Endothelial cell of umbilical vein (primary cell): ENCODE data around the gene LAMTOR5. TPM values are rescaled to one million over a fixed set of nuclear protein-coding genes. Genes with fewer than 3 reads are reported as not detected.

Source experiments
- BruUV-seq: library from RNA; stranded (reverse); fragments of 400-500 nt; replicated peaks from 2 replicates; lab custom pipeline; 2021; lab: Mats Ljungman, UMichigan
- CTCF ChIA-PET: fragments of 300-600, 350-600 bp; sonication (Branson Sonifier 250); formaldehyde crosslinking; loops from one replicate; lab custom pipeline; 2021; ENCODE audit warnings: antibody characterized with exemption, inconsistent platforms; lab: Charles Lee
- POLR2A ChIA-PET: fragments of 300-600, 350-600 bp; sonication (Branson Sonifier 250); formaldehyde crosslinking; loops from one replicate; lab custom pipeline; 2021; ENCODE audit warnings: antibody characterized with exemption, inconsistent platforms; lab: Charles Lee
- DNase-seq: peaks from one replicate; pipeline ENCODE4 v3.0.0-alpha.2; 2011; ENCODE audit warnings: low read depth, low spot score
- FAIRE-seq: peaks from 2 replicates; lab custom pipeline; 2011; peaks lifted over from hg19 to GRCh38; lab: Jason Lieb, UNC
- H2AFZ ChIP-seq: 2 replicates; pipeline ENCODE4 v1.6.0; 2012; ENCODE audit warnings: low read depth, low read length, control low read depth, inconsistent platforms
- H3K27ac ChIP-seq: 2 replicates; pipeline ENCODE4 v1.5.1; 2011; ENCODE audit warnings: low read depth, mild to moderate bottlenecking, control low read depth, low read length, moderate library complexity; ENCODE audit not compliant: insufficient read depth
- H3K27me3 ChIP-seq, 2 experiments: 2 replicates each; pipeline versions ENCODE4 v1.6.0 to v1.6.1; 2011; ENCODE audit warnings: low read length in 2 of 2, mixed read lengths in 1 of 2; ENCODE audit not compliant: control insufficient read depth in 2 of 2, insufficient read depth in 2 of 2
- H3K36me3 ChIP-seq, 2 experiments: 2 replicates in 1 of 2; 3 replicates in 1 of 2; pipeline ENCODE4 v1.5.1; 2011; ENCODE audit warnings: low read length in 2 of 2, mild to moderate bottlenecking in 1 of 2, moderate library complexity in 1 of 2; ENCODE audit not compliant: control insufficient read depth in 2 of 2, insufficient read depth in 2 of 2; ENCODE audit errors: extremely low read depth in 1 of 2
- H3K4me1 ChIP-seq: 3 replicates; pipeline ENCODE4 v1.5.1; 2011; ENCODE audit warnings: mild to moderate bottlenecking, low read length; ENCODE audit not compliant: control insufficient read depth, insufficient read depth; ENCODE audit errors: extremely low read depth
- H3K4me2 ChIP-seq: 2 replicates; pipeline ENCODE4 v1.6.1; 2011; ENCODE audit warnings: low read length, control low read depth, mixed read lengths; ENCODE audit not compliant: insufficient read depth
- H3K4me3 ChIP-seq, 3 experiments: fragments of 200-600 bp in 1 of 3; sonication (generic), shearing (Covaris generic) in 1 of 3; replicated peaks in 1 of 3; 2 replicates each; pipeline ENCODE4 v1.5.1; 2011 to 2016; ENCODE audit warnings: control low read depth in 3 of 3, low read length in 3 of 3, mild to moderate bottlenecking in 2 of 3, inconsistent platforms in 1 of 3, low read depth in 1 of 3, moderate library complexity in 1 of 3; ENCODE audit not compliant: insufficient read depth in 1 of 3
- H3K79me2 ChIP-seq: 2 replicates; pipeline ENCODE4 v1.6.0; 2012; ENCODE audit warnings: low read length, inconsistent platforms; ENCODE audit not compliant: control insufficient read depth, insufficient read depth
- H3K9ac ChIP-seq: replicated peaks from 2 replicates; pipeline ENCODE3; 2011; ENCODE audit warnings: low read length, control low read depth; ENCODE audit not compliant: insufficient read depth; ENCODE audit errors: extremely low read depth
- H3K9me1 ChIP-seq: replicated peaks from 3 replicates; pipeline ENCODE4 v1.6.0; 2011; ENCODE audit warnings: mild to moderate bottlenecking, low read length; ENCODE audit not compliant: control insufficient read depth, insufficient read depth; ENCODE audit errors: extremely low read depth
- H3K9me3 ChIP-seq: replicated peaks from 2 replicates; pipeline ENCODE4 v1.5.1; 2012; ENCODE audit warnings: low read length, inconsistent platforms; ENCODE audit not compliant: control insufficient read depth, insufficient read depth
- H4K20me1 ChIP-seq: replicated peaks from 2 replicates; pipeline ENCODE3; 2011; ENCODE audit warnings: mild to moderate bottlenecking, low read length; ENCODE audit not compliant: control insufficient read depth, insufficient read depth; ENCODE audit errors: extremely low read depth
- EZH2 ChIP-seq: IDR thresholded peaks from 2 replicates; pipeline ENCODE4 v1.6.1; 2012; ENCODE audit warnings: borderline replicate concordance, low read depth, mild to moderate bottlenecking, moderate library complexity, low read length, inconsistent platforms; ENCODE audit not compliant: severe bottlenecking
- FOS ChIP-seq: IDR thresholded peaks from 2 replicates; pipeline ENCODE4 v1.6.1; 2011; ENCODE audit warnings: mild to moderate bottlenecking, low read length, moderate library complexity, borderline replicate concordance; ENCODE audit not compliant: insufficient read depth
- GATA2 ChIP-seq: IDR thresholded peaks from 2 replicates; pipeline ENCODE4 v1.7.0; 2011; ENCODE audit warnings: low read depth, mild to moderate bottlenecking, moderate library complexity, mixed read lengths, low read length; ENCODE audit not compliant: insufficient read length, insufficient read depth
- JUN ChIP-seq: IDR thresholded peaks from 2 replicates; pipeline ENCODE4 v1.6.1; 2011; ENCODE audit warnings: borderline replicate concordance, low read depth; ENCODE audit not compliant: insufficient read length, insufficient read depth
- MYC ChIP-seq: IDR thresholded peaks from one replicate; pipeline ENCODE4 v1.6.1; 2011; ENCODE audit warnings: mild to moderate bottlenecking, low read depth, low read length
- POLR2A ChIP-seq: IDR thresholded peaks from 2 replicates; pipeline ENCODE4 v1.6.1; 2012; ENCODE audit warnings: low read depth, mild to moderate bottlenecking, control low read depth, low read length
- POLR2AphosphoS5 ChIP-seq: IDR thresholded peaks from 2 replicates; pipeline ENCODE4 v1.6.1; 2012; ENCODE audit warnings: low read depth, mild to moderate bottlenecking, control low read depth, low read length, moderate library complexity; ENCODE audit not compliant: insufficient read depth
- dilution Hi-C: fragments of 300-500 bp; cut with MboI; formaldehyde crosslinking; loops from one replicate; pipeline ENCODE4 v1.15.0; 2019; ENCODE audit warnings: low sequenced_read_pairs; ENCODE audit not compliant: extremely low pct_ligation_motif_present
- intact Hi-C: fragments of 100-400 bp; cut with micrococcal nuclease; formaldehyde crosslinking; loops from one replicate; pipeline ENCODE4 v1.10.0; 2022
- polyA plus RNA-seq, 4 experiments: library from polyadenylated mRNA; depleted of rRNA in 3 of 4; stranded (reverse) in 3 of 4; unstranded in 1 of 4; fragments of >200 nt; gene quantifications; 2 replicates each; pipeline versions ENCODE4 v1.2.1 to v1.2.3, GENCODE V29; 2011 to 2012; ENCODE audit warnings: missing spikeins in 1 of 4
- total RNA-seq: library from RNA; stranded (reverse); gene quantifications from 2 replicates; pipeline ENCODE4 v1.2.3, GENCODE V29; 2021
- TF ChIP-seq, protein P1 (sequence below): IDR thresholded peaks from 2 replicates; pipeline ENCODE4 v1.6.1; 2011; ENCODE audit not compliant: insufficient read depth, insufficient read length
- TF ChIP-seq, protein P2 (sequence below), 2 donors: IDR thresholded peaks; 1 replicate in 1 of 2; 2 replicates in 1 of 2; pipeline ENCODE4 v1.5.1; 2011; ENCODE audit warnings: low read length in 2 of 2, mild to moderate bottlenecking in 2 of 2, moderate library complexity in 2 of 2, control low read depth in 1 of 2, inconsistent platforms in 1 of 2, low read depth in 1 of 2; ENCODE audit not compliant: insufficient read depth in 1 of 2; ENCODE audit errors: extremely low read depth in 1 of 2

The LAMTOR5 gene
- total and polyA plus RNA-seq, 2 donors (not counting 3 experiments of a cell fraction or from before 2014, with no cell fraction given) = 150 to 503 TPM

DNA sequence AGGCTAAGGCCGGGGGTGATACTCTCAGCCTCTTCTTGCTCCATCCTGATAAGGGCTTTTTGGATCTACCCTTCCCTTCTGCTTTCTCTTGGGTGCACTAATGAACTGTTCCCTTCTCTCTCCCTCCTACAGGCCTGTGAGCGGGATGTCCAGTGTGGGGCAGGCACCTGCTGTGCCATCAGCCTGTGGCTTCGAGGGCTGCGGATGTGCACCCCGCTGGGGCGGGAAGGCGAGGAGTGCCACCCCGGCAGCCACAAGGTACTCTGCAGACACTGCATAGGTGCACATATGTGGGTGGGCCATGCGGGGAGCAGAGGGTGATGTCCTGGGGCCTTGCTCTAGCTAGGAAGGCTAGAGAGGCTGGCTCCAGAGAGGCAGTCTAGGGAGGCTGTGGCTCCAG, 46.3 kb upstream of the LAMTOR5 start:
- dilution Hi-C loops = no loop called here
- H3K36me3 ChIP-seq = no peaks in the 10 kb centered on the region
- no peaks in the 10 kb centered on the region for H3K79me2 ChIP-seq
- no peaks in the 10 kb centered on the region for H3K4me1 ChIP-seq
- no peak for FAIRE-seq
- H3K4me3 ChIP-seq = no peak overlapping the region
- no peak overlapping the region for H2AFZ ChIP-seq
- H3K4me2 ChIP-seq = no peak overlapping the region
- ChIA-PET POLR2A (no interaction called here), CTCF (interaction anchor here (1.2 to 2.4 kb wide), 6 partner anchors 10 to 366 kb away, joined by 3 to 17 read pairs (median 5); no protein-coding TSS in a partner anchor)
- TF ChIP-seq MYC (no peak), POLR2AphosphoS5 (no peak), GATA2 (no peak), JUN (no peak), POLR2A (no peak), FOS (no peak), EZH2 (no peak)
- TF ChIP-seq, protein P1, sequence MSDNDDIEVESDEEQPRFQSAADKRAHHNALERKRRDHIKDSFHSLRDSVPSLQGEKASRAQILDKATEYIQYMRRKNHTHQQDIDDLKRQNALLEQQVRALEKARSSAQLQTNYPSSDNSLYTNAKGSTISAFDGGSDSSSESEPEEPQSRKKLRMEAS = no peak
- TF ChIP-seq, protein P2, sequence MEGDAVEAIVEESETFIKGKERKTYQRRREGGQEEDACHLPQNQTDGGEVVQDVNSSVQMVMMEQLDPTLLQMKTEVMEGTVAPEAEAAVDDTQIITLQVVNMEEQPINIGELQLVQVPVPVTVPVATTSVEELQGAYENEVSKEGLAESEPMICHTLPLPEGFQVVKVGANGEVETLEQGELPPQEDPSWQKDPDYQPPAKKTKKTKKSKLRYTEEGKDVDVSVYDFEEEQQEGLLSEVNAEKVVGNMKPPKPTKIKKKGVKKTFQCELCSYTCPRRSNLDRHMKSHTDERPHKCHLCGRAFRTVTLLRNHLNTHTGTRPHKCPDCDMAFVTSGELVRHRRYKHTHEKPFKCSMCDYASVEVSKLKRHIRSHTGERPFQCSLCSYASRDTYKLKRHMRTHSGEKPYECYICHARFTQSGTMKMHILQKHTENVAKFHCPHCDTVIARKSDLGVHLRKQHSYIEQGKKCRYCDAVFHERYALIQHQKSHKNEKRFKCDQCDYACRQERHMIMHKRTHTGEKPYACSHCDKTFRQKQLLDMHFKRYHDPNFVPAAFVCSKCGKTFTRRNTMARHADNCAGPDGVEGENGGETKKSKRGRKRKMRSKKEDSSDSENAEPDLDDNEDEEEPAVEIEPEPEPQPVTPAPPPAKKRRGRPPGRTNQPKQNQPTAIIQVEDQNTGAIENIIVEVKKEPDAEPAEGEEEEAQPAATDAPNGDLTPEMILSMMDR (IDR thresholded peaks at IDR 0.05; ENCODE audit: extremely low read depth in 1 of 2, insufficient read depth in 1 of 2, low read depth in 1 of 2, low read length in 2 of 2) = no peak
- H3K9me3 ChIP-seq = no peaks in the 10 kb centered on the region
- H3K9ac ChIP-seq = no peak overlapping the region
- H3K27me3 ChIP-seq = peaks cover 18 to 30% of the 10 kb centered on the region in 2 experiments
- no peaks in the 10 kb centered on the region for H4K20me1 ChIP-seq
- intact Hi-C loops = no loop called here
- no peak for DNase-seq
- BruUV-seq = no TSS peak
- no peak overlapping the region for H3K27ac ChIP-seq
- H3K9me1 ChIP-seq = no peaks in the 10 kb centered on the region
